ENCODE measurements around the gene CTF1.

The CTF1 gene

GRCh38 chr16:30893417-30893743 is 3.0 kb upstream of the CTF1 start:
- H3K79me2 ChIP-seq (ENCODE audit: insufficient read depth, low read length) = peaks cover 13% of the 10 kb centered on the region
- no peaks in the 10 kb centered on the region for H3K9me3 ChIP-seq (ENCODE audit: insufficient read depth, low read depth, low read length)
- no peaks in the 10 kb centered on the region for H3K27me3 ChIP-seq (ENCODE audit: insufficient read depth, low read length, poor library complexity, severe bottlenecking)
- peak overlapping the region; percentile 99 for H3K4me3 ChIP-seq (ENCODE audit: low read length, poor library complexity, severe bottlenecking)
- no peaks in the 10 kb centered on the region for H3K9me2 ChIP-seq (replicated peaks; ENCODE audit: low read depth, low read length)
- H4K20me1 ChIP-seq (ENCODE audit: insufficient read depth, low read length, poor library complexity, severe bottlenecking) = peaks cover 6% of the 10 kb centered on the region
- TF ChIP-seq CTCF (conservative IDR thresholded peaks at IDR 0.05; ENCODE audit: low read length) (no peak), EZH2phosphoT487 (IDR thresholded peaks at IDR 0.05; ENCODE audit: borderline replicate concordance) (no peak)
- H3K36me3 ChIP-seq (ENCODE audit: insufficient read depth, low read length) = no peaks in the 10 kb centered on the region; the same call in 1 of the 2 replicates
- H3K9ac ChIP-seq (ENCODE audit: low read depth, low read length, poor library complexity, severe bottlenecking) = peak overlapping the region; percentile 97
- H3K4me1 ChIP-seq (ENCODE audit: insufficient read depth, low read length, poor library complexity, severe bottlenecking) = peaks cover 27% of the 10 kb centered on the region
- H3F3A ChIP-seq (ENCODE audit: low read depth) = peaks cover 15% of the 10 kb centered on the region; the same call in 1 of the 2 replicates
- H3K4me2 ChIP-seq (ENCODE audit: low read depth, low read length, poor library complexity, severe bottlenecking) = peak overlapping the region; percentile 100
- H2AFZ ChIP-seq (ENCODE audit: low read length) = peak overlapping the region; percentile 95

GRCh38 chr16:30893744-30894539 is 2.5 kb upstream of the CTF1 start, which contains the start of gene BCL7C:
TSS of gene BCL7C (minus strand) at chr16:30894077. CDS start at chr16:30893944, 133 bp downstream.
- TF ChIP-seq CTCF (conservative IDR thresholded peaks at IDR 0.05; ENCODE audit: low read length) (peak; percentile 42), EZH2phosphoT487 (IDR thresholded peaks at IDR 0.05; ENCODE audit: borderline replicate concordance) (no peak)
- peaks cover 13% of the 10 kb centered on the region for H3K79me2 ChIP-seq (ENCODE audit: insufficient read depth, low read length)
- H3K27me3 ChIP-seq (ENCODE audit: insufficient read depth, low read length, poor library complexity, severe bottlenecking) = no peaks in the 10 kb centered on the region
- H4K20me1 ChIP-seq (ENCODE audit: insufficient read depth, low read length, poor library complexity, severe bottlenecking) = peaks cover 6% of the 10 kb centered on the region
- peak within 1 kb of the TSS; percentile 99 for H3K4me3 ChIP-seq (ENCODE audit: low read length, poor library complexity, severe bottlenecking)
- H3K4me2 ChIP-seq (ENCODE audit: low read depth, low read length, poor library complexity, severe bottlenecking) = peak within 1 kb of the TSS; percentile 100
- no peaks in the 10 kb centered on the region for H3K9me3 ChIP-seq (ENCODE audit: insufficient read depth, low read depth, low read length)
- peaks cover 15% of the 10 kb centered on the region; the same call in 1 of the 2 replicates for H3F3A ChIP-seq (ENCODE audit: low read depth)
- H3K9ac ChIP-seq (ENCODE audit: low read depth, low read length, poor library complexity, severe bottlenecking) = peak within 1 kb of the TSS; percentile 97
- peak within 1 kb of the TSS; percentile 95 for H2AFZ ChIP-seq (ENCODE audit: low read length)
- peaks cover 27% of the 10 kb centered on the region for H3K4me1 ChIP-seq (ENCODE audit: insufficient read depth, low read length, poor library complexity, severe bottlenecking)
- H3K36me3 ChIP-seq (ENCODE audit: insufficient read depth, low read length) = no peaks in the 10 kb centered on the region; the same call in 1 of the 2 replicates
- no peaks in the 10 kb centered on the region for H3K9me2 ChIP-seq (replicated peaks; ENCODE audit: low read depth, low read length)

- peaks cover 27% of the 10 kb centered on the region for H3K4me1 ChIP-seq (ENCODE audit: insufficient read depth, low read length, poor library complexity, severe bottlenecking)
- peaks cover 13% of the 10 kb centered on the region for H3K79me2 ChIP-seq (ENCODE audit: insufficient read depth, low read length)
- peak overlapping the region; percentile 55 for H3K4me2 ChIP-seq (ENCODE audit: low read depth, low read length, poor library complexity, severe bottlenecking)
- peak overlapping the region; percentile 74 for H2AFZ ChIP-seq (ENCODE audit: low read length)
- no peaks in the 10 kb centered on the region for H3K27me3 ChIP-seq (ENCODE audit: insufficient read depth, low read length, poor library complexity, severe bottlenecking)
- H3F3A ChIP-seq (ENCODE audit: low read depth) = peaks cover 15% of the 10 kb centered on the region; the same call in 1 of the 2 replicates
- peaks cover 6% of the 10 kb centered on the region for H4K20me1 ChIP-seq (ENCODE audit: insufficient read depth, low read length, poor library complexity, severe bottlenecking)
- no peaks in the 10 kb centered on the region for H3K36me3 ChIP-seq (ENCODE audit: insufficient read depth, low read length)
- H3K4me3 ChIP-seq (ENCODE audit: low read length, poor library complexity, severe bottlenecking) = peak overlapping the region; percentile 99
- no peaks in the 10 kb centered on the region for H3K9me3 ChIP-seq (ENCODE audit: insufficient read depth, low read depth, low read length)
- H3K9me2 ChIP-seq (replicated peaks; ENCODE audit: low read depth, low read length) = no peaks in the 10 kb centered on the region
- TF ChIP-seq CTCF (conservative IDR thresholded peaks at IDR 0.05; ENCODE audit: low read length) = no peak
- TF ChIP-seq EZH2phosphoT487 (IDR thresholded peaks at IDR 0.05; ENCODE audit: borderline replicate concordance) = no peak
- H3K9ac ChIP-seq (ENCODE audit: low read depth, low read length, poor library complexity, severe bottlenecking) = peak overlapping the region; percentile 40
Measured at GRCh38 chr16:30894540-30895368, 1.7 kb upstream of the CTF1 start.

Measured in Loucy (cell line).